Activated CD8-positive, alpha-beta memory T cell treated with anti-CD3 and anti-CD28 coated beads for 24 hours (primary cell): ENCODE results near the gene GLOD5.

Source experiments
- DNase-seq: peaks from one replicate; pipeline ENCODE4 v3.0.0-alpha.2; 2020

Gene GLOD5

DNA sequence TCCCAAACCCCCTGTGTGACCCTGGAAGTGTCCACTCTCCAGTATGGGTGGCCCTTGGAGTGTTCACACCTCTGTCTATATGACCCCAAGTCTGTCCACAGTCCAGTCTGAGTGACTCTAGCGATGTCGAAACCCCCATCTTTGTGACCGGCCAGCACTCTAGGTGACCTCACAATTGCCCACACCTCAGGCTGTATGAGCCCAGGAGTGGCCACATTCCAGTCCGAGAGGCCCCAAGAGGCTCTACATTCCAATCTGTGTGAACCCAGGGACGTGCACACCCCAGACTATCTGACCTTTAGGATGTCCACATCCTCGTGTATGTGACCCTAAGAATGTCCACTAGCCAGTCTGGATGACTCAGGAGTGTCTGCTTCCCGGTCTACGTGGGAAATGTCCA, 7.3 kb upstream of the GLOD5 start:
- DNase-seq: no peak

GRCh38 chrX:48769230-48769629, 7.7 kb downstream of the GLOD5 start:
- no peak for DNase-seq

GRCh38 chrX:48770296-48770695, 8.7 kb downstream of the GLOD5 start:
- DNase-seq: no peak

DNA sequence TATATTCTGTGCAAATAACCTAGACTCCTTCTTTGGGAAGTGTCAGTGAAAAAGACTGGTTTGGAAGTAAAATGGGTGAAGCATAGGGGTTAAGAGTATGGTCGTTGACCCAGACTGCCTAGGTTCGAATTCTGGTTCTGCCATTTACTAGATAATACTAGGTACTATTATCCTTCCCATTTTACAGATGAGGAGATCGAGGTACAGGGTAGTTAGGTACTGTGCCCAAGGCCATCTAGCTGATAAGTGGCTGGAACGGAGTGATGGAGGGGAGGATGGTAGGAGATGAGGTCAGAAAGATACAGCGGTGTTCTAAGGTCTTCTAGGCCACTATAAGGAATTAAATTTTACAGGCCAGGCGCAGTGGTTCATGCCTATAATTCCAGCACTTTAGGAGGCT, 11.1 kb downstream of the GLOD5 start:
- DNase-seq: no peak

DNA sequence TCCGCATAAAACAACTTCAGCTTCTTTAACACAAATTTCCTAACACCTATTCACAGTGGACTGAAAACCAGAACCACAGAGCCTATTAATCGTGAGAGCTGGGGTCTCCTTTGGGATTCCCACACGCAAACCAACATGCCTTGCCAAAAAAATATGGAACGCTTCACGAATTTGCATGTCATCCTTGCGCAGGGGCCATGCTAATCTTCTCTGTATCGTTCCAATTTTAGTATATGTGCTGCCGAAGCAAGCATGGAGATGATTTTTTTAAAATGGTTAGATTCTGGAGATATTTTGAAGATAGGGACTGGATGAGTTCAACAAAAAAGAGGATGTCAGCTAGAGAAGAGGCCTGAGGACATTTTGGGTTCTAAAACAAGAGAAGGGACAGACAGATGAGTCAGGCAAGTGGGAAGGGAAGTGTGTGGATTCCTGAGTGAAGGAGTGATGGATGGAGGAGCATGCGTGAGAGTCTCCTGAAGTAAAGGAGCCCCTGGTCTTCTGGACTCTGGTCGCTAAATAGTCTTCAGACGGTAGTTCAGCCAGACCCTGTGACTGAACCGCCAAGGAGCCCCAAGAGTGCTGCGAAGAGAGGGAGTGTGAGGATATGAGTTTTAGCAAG, 15.4 kb downstream of the GLOD5 start:
- no peak for DNase-seq

- DNase-seq: no peak
Measured at GRCh38 chrX:48779399-48779798, 17.9 kb downstream of the GLOD5 start.

GRCh38 chrX:48781705-48782104, 20.2 kb downstream of the GLOD5 start:
- no peak for DNase-seq

DNA sequence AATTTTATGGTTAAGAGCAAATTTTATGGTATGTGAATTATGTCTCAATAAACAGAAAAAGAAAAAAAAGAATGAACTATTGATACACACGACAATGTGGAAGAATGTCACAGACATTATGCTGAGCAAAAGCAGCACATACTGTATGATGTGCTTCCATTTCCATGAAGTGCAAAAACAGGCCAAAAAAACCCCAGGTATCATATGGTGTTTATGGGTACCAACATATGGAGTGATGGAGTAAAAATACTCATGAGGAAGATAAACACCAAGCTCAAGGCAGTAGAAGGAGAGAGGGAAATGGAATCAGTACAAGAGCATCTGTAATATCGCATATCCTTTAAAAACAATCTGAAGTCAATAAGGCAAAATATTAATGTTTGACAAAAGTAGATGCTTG, 20.7 kb downstream of the GLOD5 start:
- no peak for DNase-seq

DNA sequence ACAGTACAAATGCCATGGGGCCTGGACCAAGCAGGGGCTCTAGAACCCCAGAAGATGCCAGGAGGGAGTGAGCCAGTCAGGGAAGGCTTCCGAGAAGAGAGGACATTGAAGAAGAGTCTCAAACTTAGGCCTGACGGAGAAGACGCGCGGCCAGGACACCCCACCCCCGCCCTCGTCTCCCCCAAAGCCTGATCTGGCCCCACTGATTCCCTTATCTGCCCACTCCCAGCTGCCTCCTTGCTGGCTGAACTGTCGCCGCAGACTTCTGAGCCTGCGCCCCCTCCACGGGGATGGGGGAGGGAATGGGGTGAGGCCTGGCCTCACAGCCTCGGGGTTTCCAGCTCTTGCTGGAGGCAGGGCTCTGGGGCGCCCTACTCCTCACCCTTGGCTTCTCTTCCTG, 21.2 kb downstream of the GLOD5 start:
- DNase-seq: no peak

GRCh38 chrX:48784726-48785125, 23.2 kb downstream of the GLOD5 start:
- DNase-seq: no peak

- DNase-seq: no peak
Measured at GRCh38 chrX:48785186-48785539, 23.6 kb downstream of the GLOD5 start.

GRCh38 chrX:48785540-48786214, 24.1 kb downstream of the GLOD5 start:
- no peak for DNase-seq

- no peak for DNase-seq
Measured at GRCh38 chrX:48786341-48786800, 24.8 kb downstream of the GLOD5 start, which contains the start of gene GATA1. Gene GATA1 (plus strand): TSS chrX:48786590. CDS start chrX:48791110, 4,520 bp downstream.

GRCh38 chrX:48786825-48787504, 25.4 kb downstream of the GLOD5 start:
- no peak for DNase-seq

GRCh38 chrX:48787505-48788443, 26.2 kb downstream of the GLOD5 start:
- DNase-seq: no peak

DNA sequence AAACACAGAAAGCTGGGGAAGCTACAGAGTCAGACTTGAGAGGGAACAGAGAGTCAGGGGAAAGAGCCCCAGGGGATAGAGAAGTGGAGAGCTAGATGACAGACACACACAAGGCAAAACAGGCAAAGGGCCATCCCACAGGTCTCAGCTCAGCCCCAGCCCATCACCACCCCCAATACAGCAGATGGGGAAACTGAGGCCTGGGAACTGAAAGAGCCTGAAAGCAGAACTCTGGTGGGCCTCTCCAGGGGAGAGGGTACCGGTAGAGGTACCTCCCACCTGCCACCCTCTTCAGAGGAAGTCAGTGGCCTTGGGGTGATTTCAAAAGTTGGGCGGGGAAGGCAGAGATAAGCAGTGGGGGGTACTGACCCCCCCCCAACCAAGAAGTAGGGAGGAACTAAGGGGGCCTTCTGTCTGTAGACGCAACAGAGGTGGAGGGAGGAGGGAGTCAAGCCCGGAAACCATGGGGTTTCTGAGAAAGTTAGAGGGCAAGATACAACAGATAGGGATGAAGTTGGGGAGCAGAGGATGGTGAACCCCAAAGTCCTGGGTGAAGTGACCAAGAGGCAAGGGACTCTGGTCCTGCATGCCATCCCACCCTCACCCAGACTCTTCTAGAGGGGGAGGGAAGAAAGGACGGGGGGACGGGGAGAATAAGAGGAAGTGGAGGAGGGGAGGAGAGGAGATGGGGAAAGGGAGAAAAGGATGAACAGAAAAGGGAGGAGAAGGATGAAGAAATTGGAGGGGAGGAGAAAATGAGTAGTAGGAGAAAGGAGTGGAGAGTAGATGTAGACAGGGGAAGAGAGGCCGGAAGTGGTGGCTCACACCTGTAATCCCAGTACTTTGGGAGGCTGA, 28.0 kb downstream of the GLOD5 start:
- DNase-seq: no peak

DNA sequence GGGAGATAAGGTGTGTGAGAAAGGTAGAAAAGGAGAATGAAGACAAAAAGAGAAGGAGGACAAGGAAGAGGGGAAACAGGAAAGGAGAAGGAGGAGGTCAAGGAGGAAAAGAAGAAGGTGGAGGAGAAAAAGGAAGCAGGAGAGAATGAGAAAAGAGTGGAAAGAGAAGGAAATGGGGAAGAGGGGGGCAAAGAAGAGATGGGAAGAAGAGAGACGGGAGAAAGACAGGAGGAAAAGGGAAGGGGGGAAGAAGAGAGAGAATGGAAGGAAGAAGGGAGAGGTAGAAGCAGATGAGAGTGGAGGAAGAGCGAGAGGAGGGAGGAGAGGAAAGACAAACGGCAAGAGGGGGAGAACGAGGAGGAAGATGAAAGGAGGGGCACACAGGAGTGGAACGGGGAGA, 28.9 kb downstream of the GLOD5 start:
- no peak for DNase-seq

GRCh38 chrX:48791063-48791820, 29.7 kb downstream of the GLOD5 start:
- no peak for DNase-seq

GRCh38 chrX:48792219-48792618, 30.7 kb downstream of the GLOD5 start:
- no peak for DNase-seq

DNA sequence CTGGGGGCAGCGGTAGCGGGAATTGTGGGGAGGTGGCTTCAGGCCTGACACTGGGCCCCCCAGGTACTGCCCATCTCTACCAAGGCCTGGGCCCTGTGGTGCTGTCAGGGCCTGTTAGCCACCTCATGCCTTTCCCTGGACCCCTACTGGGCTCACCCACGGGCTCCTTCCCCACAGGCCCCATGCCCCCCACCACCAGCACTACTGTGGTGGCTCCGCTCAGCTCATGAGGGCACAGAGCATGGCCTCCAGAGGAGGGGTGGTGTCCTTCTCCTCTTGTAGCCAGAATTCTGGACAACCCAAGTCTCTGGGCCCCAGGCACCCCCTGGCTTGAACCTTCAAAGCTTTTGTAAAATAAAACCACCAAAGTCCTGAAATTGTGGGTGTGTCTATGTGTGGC, 32.4 kb downstream of the GLOD5 start:
- no peak for DNase-seq

DNA sequence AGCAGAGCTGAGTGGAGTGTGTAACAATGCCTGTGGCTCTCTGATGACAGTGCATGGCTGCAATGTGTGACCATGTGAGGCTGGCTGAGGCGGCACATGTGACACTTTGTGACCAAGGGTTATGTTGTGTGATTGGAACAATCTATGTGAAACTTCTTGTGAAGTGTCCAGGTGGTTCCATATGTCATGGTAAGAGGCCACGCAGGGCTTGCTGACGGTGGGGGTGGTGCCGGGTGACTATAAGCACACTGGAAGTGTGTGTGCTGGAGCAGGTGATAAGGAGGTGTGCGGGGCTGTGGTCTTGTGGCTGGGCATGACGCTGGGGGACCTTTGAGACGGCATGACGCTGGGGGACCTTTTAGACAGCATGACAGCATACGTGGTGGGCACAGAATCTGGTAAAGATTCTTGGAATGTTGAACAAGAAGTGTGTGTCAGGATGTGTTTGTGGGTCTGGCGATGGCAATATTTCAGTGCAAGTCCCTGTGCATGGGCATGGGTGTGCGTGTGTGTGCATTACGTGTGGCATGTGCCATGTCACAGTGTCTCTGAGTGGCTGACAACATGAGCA, 32.9 kb downstream of the GLOD5 start:
- no peak for DNase-seq
